ENCODE data around the gene FGD3.

FGD3 gene

DNA sequence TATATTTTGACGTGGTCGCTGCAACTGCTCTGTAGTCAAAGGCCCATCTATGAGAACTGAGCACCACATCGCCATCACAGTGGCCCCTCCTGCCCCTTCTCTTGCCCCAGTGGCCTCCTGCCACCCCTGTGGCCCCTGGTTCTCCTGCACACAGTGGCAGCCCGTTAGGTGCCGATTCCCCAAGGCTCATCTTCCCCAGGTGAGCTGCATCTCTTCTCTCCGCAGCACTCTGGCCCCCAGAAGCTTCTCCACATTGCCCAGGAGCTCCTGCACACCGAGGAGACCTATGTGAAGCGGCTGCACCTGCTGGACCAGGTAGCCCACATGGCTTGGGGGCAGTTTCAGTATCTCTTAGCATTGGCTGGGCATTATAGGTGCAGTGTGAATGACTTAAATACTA, 55.4 kb downstream of the FGD3 start:
- no peak overlapping the region for H3K4me3 ChIP-seq (ENCODE audit: low read length)
- TF ChIP-seq CTCF (conservative IDR thresholded peaks at IDR 0.05; ENCODE audit: low read length) = no peak
- no peak for DNase-seq (ENCODE audit: low read depth)

DNA sequence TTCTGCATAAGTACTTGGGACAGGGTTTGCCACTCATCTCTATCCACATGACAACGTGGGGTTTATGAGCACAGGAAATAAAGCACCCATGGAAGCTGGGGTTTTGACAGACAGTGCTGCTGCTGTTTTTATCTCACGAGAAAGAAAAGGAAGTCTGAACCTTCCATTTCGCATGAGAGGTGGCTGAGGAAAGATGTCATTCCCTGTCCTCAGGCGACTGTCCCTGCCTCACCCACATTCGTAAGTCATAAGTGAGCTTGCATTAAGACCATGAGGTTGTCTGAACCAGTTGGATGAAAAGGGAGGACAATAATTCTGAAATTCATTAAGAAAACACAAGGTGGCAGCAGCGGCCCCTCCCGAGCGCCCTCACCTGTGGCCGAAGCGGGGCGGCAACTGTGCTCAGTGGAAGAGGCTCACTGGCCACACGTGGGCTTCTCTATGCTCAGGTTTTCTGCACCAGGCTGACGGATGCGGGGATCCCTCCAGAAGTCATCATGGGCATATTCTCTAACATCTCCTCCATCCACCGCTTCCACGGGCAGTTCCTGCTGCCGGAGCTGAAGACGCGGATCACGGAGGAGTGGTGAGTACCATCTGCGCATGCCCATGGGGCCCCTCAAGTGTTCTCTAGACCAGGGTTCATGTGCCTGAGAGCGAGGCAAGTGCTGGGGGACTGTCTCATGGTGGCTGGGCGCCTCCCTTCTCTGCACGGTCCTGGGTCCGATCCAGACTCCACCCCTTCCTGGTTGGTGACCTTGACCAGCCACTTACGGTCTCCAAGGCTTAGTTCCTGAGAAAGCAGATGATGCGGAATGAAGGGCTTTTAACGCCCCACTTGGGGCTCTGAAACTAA, 56.5 kb downstream of the FGD3 start:
- TF ChIP-seq CTCF (conservative IDR thresholded peaks at IDR 0.05; ENCODE audit: low read length) = peak; percentile 59
- no peak overlapping the region for H3K4me3 ChIP-seq (ENCODE audit: low read length)
- DNase-seq (ENCODE audit: low read depth) = peak; percentile 26

- no peak overlapping the region for H3K4me3 ChIP-seq (ENCODE audit: low read length)
- DNase-seq (ENCODE audit: low read depth) = no peak
- TF ChIP-seq CTCF (conservative IDR thresholded peaks at IDR 0.05; ENCODE audit: low read length) = no peak
Observed at GRCh38 chr9:93004561-93004960, 57.2 kb downstream of the FGD3 start.

DNA sequence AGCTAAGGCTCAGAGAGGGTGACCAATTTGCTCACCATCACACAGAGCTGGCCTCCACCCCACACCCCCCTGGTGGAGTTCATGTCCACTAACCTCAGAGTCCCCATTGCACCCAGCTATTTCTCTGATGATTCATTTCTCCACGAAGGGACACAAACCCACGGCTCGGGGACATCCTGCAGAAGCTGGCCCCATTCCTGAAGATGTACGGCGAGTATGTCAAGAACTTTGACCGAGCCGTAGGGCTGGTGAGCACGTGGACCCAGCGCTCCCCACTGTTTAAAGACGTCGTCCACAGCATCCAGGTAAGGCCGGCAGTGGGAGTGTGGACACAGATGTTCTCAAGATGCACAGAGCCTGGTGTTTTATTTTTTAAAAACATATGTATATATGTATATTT, 58.6 kb downstream of the FGD3 start:
- no peak overlapping the region for H3K4me3 ChIP-seq (ENCODE audit: low read length)
- DNase-seq (ENCODE audit: low read depth) = no peak
- no peak for TF ChIP-seq CTCF (conservative IDR thresholded peaks at IDR 0.05; ENCODE audit: low read length)

DNA sequence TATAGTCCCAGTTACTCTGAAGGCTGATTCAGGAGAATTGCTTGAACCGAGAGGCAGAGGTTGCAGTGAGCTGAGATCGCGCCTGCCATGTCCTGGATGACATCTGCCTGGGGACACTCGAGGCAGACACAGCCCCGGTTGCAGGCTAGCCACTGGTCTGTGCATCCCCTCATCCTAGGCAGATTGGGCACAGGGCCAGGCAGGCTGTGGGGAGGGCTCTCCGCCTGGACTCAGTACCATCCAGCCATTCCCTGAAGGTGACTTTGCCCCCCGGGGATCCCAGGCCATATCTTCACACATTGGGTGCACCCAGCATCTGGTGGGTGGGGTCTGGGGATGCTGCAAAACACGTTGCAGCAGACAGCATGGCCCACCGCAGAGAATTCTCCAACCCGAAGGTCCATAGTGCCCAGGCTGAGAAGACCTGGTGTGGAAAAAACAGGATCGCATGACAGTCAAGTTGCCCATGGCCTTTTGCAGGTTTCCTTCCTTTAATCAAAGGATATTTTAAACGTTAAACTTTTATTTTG, 60.3 kb downstream of the FGD3 start:
- TF ChIP-seq CTCF (conservative IDR thresholded peaks at IDR 0.05; ENCODE audit: low read length) = no peak
- DNase-seq (ENCODE audit: low read depth) = no peak

GRCh38 chr9:93008457-93008856, 61.1 kb downstream of the FGD3 start:
- DNase-seq (ENCODE audit: low read depth) = no peak
- TF ChIP-seq CTCF (conservative IDR thresholded peaks at IDR 0.05; ENCODE audit: low read length) = no peak
- no peak overlapping the region for H3K4me3 ChIP-seq (ENCODE audit: low read length)

More for the DNA sequence above, 60.3 kb downstream of the FGD3 start:
- no peak overlapping the region for H3K4me3 ChIP-seq (ENCODE audit: low read length)
